ENCODE measurements around the gene RTEL1. TPM values are rescaled to one million over a fixed set of nuclear protein-coding genes. Genes with fewer than 3 reads are reported as not detected.

Gene RTEL1
- total RNA-seq, 2 experiments from 2014 or later = 37.4 to 39.1 TPM

DNA sequence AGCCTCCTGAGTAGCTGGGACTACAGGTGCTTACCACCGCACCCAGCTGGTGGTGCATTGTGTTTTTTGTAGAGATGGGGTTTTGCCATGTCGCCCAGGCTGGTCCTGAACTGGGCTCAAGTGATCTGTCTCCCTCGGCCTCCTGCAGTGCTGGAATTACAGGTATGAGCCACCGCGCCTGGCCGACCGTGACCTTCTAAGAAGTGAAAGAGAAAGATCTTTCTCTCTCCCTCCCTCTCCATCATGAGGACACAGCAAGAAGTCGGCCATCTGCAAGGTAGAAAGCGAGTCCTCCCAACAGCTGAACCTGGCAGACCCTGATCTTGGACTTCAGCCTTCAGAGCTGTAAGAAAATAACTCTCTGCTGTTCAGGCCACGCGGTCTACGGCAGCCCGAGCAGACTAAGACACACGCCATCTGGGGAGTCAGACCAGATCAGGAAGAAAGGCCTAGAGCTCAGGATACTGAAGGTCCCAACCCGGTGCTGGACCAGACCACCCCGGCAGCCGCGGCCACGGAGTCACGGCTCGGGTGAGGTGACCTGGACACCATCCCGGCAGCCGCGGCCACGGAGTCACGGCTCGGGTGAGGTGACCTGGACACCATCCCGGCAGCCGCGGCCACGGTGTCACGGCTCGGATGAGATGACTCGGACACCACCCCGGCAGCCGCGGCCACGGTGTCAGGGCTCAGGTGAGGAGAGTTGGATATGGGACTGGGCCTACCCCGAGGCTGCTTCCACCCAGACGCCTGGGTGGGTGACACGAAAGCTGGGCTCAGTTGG, 40.8 kb upstream of the RTEL1 start:
- no peaks in the 10 kb centered on the region for H3K9me3 Mint-ChIP-seq
- peaks cover 7% of the 10 kb centered on the region for H3K4me1 Mint-ChIP-seq (ENCODE audit: low read depth)
- TF ChIP-seq, protein P1, sequence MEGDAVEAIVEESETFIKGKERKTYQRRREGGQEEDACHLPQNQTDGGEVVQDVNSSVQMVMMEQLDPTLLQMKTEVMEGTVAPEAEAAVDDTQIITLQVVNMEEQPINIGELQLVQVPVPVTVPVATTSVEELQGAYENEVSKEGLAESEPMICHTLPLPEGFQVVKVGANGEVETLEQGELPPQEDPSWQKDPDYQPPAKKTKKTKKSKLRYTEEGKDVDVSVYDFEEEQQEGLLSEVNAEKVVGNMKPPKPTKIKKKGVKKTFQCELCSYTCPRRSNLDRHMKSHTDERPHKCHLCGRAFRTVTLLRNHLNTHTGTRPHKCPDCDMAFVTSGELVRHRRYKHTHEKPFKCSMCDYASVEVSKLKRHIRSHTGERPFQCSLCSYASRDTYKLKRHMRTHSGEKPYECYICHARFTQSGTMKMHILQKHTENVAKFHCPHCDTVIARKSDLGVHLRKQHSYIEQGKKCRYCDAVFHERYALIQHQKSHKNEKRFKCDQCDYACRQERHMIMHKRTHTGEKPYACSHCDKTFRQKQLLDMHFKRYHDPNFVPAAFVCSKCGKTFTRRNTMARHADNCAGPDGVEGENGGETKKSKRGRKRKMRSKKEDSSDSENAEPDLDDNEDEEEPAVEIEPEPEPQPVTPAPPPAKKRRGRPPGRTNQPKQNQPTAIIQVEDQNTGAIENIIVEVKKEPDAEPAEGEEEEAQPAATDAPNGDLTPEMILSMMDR (IDR thresholded peaks at IDR 0.05) = no peak
- ATAC-seq (no peak), DNase-seq (no peak)
- H3K27me3 Mint-ChIP-seq = no peaks in the 10 kb centered on the region
- no peak overlapping the region for H3K4me3 Mint-ChIP-seq
- intact Hi-C loops (cut with micrococcal nuclease) = no loop called here
- ChIA-PET CTCF (interaction anchor here (1.0 kb wide), 1 partner anchor 503 kb away, joined by 3 read pairs; no protein-coding TSS in a partner anchor), POLR2A (interaction anchor here (0.6 to 1.4 kb wide), 4 partner anchors 10 to 183 kb away, joined by 3 to 4 read pairs (median 4); partner anchors contain the start of gene GMEB2)
- H3K27ac Mint-ChIP-seq = no peak overlapping the region
- H3K36me3 Mint-ChIP-seq (ENCODE audit: low read depth) = peaks cover 13% of the 10 kb centered on the region

DNA sequence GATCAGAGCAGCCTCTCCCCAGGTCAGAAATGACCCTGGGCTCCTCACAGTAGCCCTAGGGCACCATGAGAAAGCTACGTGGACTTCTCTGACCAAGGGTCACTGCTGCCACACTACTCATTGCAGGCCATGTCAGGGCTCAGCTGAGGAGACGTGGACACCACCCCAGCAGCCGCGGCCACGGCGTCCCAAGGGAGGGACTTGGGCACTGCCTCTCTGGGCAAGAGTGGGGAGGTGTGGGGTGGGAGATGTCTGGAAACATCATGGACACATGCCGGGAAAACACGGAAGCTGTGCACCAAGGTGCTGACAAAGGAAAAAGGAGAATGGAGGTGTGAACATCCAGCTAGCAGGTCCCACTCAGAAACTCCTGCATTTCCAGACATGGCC, 40.2 kb upstream of the RTEL1 start:
- ChIA-PET CTCF (interaction anchor here (1.0 kb wide), 1 partner anchor 502 kb away, joined by 3 read pairs; no protein-coding TSS in a partner anchor), POLR2A (interaction anchor here (0.6 to 1.6 kb wide), 6 partner anchors 9 to 182 kb away, joined by 3 to 4 read pairs (median 4); partner anchors contain the start of gene GMEB2)
- Mint-ChIP-seq H3K27ac (no peak overlapping the region), H3K9me3 (no peaks in the 10 kb centered on the region), H3K4me3 (no peak overlapping the region), H3K27me3 (no peaks in the 10 kb centered on the region), H3K4me1 (ENCODE audit: low read depth) (peaks cover 12% of the 10 kb centered on the region), H3K36me3 (ENCODE audit: low read depth) (peaks cover 13% of the 10 kb centered on the region)
- intact Hi-C loops (cut with micrococcal nuclease) = no loop called here
- no peak for DNase-seq
- TF ChIP-seq, protein P1 (IDR thresholded peaks at IDR 0.05) = no peak
- no peak for ATAC-seq

DNA sequence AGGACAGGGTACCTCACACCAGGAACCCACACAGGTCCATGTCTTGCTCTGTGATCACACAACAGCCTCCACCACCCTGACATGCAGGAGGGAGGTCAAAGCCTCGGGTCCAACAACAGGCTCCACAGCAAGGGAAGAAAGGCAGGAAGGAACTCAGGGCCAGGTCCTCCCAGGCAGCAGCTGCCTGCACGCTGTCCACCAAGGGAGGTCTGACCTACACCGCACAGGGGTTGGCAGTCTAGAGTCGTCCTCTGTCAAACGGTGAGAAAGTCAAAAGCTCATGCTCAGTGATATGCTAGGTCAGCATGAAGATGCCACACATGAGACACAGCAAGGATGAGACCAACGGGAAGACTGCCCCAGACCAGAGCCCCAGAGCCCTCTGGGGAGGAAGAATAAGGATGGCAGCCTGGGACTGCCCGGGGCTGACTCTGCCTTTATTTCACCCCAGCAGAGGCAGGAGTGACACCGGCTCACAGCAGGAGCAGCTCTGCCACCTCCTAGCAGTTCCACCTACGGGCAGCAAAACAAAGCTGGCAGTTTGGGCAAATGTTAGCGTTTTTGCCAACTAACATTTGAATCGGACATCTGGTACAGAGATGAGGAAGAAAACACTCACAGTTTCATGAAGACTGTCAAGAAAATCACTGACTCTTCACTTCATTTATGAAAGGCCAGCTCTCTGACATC, 39.7 kb upstream of the RTEL1 start:
- intact Hi-C loops (cut with micrococcal nuclease) = no loop called here
- POLR2A ChIA-PET = interaction anchor here (0.6 to 1.6 kb wide), 4 partner anchors 8 to 117 kb away, joined by 3 to 4 read pairs (median 4); partner anchors contain the start of gene GMEB2
- peaks cover 10% of the 10 kb centered on the region for H3K36me3 Mint-ChIP-seq (ENCODE audit: low read depth)

DNA sequence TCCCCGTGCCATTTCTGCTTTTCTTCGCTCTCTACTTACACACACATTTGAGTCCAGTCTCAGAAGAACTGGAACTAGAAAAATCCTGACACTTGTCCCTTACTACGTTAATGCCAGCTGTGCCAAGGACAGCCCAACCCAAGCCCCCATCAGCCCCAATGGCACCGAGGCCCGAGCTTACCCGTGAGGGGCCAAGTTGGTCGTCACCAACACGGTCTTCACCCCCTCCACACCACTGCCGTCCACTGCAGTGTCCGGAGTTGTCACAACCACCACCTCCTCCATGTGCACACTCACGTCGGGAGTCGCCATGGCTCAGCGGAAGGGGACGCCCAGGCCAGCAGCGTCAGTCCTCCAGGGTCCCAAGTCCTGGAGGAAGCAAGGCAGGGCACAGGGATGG, 39.0 kb upstream of the RTEL1 start:
- H3K27me3 Mint-ChIP-seq = no peaks in the 10 kb centered on the region
- no peak overlapping the region for H3K4me3 Mint-ChIP-seq
- DNase-seq (no peak), ATAC-seq (no peak)
- peaks cover 12% of the 10 kb centered on the region for H3K4me1 Mint-ChIP-seq (ENCODE audit: low read depth)
- POLR2A ChIA-PET = interaction anchor here (1.6 kb wide), 1 partner anchor 17 kb away, joined by 4 read pairs; no protein-coding TSS in a partner anchor
- H3K27ac Mint-ChIP-seq = no peak overlapping the region
- intact Hi-C loops (cut with micrococcal nuclease) = no loop called here
- TF ChIP-seq, protein P1 (IDR thresholded peaks at IDR 0.05) = no peak
- no peaks in the 10 kb centered on the region for H3K9me3 Mint-ChIP-seq
- CTCF ChIA-PET = interaction anchor here (1.0 kb wide), 1 partner anchor 81 kb away, joined by 3 read pairs; no protein-coding TSS in a partner anchor
- peaks cover 9% of the 10 kb centered on the region for H3K36me3 Mint-ChIP-seq (ENCODE audit: low read depth)

More for the DNA sequence above, 39.7 kb upstream of the RTEL1 start:
- no peaks in the 10 kb centered on the region for H3K9me3 Mint-ChIP-seq
- ATAC-seq (no peak), DNase-seq (no peak)
- no peaks in the 10 kb centered on the region for H3K27me3 Mint-ChIP-seq
- CTCF ChIA-PET = interaction anchor here (1.0 kb wide), 2 partner anchors 80 to 502 kb away, joined by 3 read pairs; no protein-coding TSS in a partner anchor
- TF ChIP-seq, protein P1 (IDR thresholded peaks at IDR 0.05) = no peak
- H3K4me3 Mint-ChIP-seq = no peak overlapping the region
- H3K27ac Mint-ChIP-seq = no peak overlapping the region
- peaks cover 12% of the 10 kb centered on the region for H3K4me1 Mint-ChIP-seq (ENCODE audit: low read depth)
